Sigmoid colon (tissue), 3 donors: ENCODE results near the gene RASD2.

Experiments
- POLR2A ChIP-seq, 2 donors: fragments of 450-650 bp; IDR thresholded peaks; one replicate each; pipeline ENCODE4 v1.6.1; 2016; ENCODE audit warnings: antibody characterized with exemption in 2 of 2, mild to moderate bottlenecking in 2 of 2, moderate library complexity in 2 of 2
- TF ChIP-seq, protein P1 (sequence below), 4 experiments: fragments of 450-650 bp in 3 of 4; fragments of 200-600 bp in 1 of 4; IDR thresholded peaks; one replicate each; pipeline ENCODE4 v1.5.1; 2016 to 2019; ENCODE audit warnings: antibody characterized with exemption in 4 of 4, mild to moderate bottlenecking in 3 of 4, moderate library complexity in 2 of 4

DNA sequence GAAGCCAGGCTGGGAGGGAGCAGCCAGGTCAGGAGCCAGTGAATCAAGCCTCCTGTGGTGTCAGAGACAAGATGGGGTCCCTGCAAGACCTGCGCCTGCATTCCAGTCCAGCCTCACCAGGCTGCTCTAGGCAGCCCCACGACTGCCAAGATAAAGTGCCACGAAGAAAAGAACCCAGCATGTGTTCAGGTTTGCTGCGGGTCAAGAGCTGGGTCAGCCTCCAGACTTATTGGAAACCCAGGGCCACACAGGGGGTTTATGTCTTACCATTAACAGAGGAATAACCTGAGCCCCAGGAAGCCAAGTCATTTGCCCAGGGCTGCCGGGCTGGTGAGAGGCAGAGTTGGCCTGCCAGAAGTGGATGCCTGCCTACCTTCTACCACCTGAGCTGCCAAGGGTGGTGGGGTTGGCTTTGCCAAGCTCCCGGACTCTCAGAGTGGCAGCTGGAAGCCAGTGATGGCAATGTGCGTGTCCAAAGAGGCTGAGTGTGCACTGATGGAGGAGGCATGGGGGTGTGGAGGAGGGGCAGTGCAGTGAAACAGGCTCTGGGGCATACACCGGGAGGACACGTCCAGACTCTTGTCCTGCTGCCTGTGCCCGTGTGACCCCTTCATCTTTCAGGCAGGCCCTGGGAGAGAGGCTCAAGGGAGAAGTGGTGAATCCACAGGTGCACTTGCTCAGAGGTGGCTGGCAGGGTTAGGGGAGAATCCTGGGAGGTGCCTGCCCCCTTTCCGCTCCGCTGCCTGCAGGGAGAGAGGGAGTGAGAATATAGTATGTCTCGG, 1.7 kb downstream of the RASD2 start:
- no peak for TF ChIP-seq POLR2A (IDR thresholded peaks at IDR 0.05)
- TF ChIP-seq, protein P1, sequence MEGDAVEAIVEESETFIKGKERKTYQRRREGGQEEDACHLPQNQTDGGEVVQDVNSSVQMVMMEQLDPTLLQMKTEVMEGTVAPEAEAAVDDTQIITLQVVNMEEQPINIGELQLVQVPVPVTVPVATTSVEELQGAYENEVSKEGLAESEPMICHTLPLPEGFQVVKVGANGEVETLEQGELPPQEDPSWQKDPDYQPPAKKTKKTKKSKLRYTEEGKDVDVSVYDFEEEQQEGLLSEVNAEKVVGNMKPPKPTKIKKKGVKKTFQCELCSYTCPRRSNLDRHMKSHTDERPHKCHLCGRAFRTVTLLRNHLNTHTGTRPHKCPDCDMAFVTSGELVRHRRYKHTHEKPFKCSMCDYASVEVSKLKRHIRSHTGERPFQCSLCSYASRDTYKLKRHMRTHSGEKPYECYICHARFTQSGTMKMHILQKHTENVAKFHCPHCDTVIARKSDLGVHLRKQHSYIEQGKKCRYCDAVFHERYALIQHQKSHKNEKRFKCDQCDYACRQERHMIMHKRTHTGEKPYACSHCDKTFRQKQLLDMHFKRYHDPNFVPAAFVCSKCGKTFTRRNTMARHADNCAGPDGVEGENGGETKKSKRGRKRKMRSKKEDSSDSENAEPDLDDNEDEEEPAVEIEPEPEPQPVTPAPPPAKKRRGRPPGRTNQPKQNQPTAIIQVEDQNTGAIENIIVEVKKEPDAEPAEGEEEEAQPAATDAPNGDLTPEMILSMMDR (IDR thresholded peaks at IDR 0.05) = no peak
